Stimulated activated effector memory CD8-positive, alpha-beta T cell treated with anti-CD3 and anti-CD28 coated beads, Interleukin-12 subunit alpha, Interleukin-12 subunit beta, amount 100 ng/mL, for 72 hours (primary cell): ENCODE data around the gene GGN.
A peak's percentile ranks its signal among the peaks of the same experiment; 100 is the strongest.
"Not testable (repeated sequence)": the region's sequence is repeated elsewhere in the genome, so short reads cannot be mapped to it uniquely, and the experiment has no call there.

Experiments
- ATAC-seq: fragments of 150-1000 bp; cut with Tn5 transposase; 2 replicates; pipeline ENCODE4 v1.10.0; 2021
- DNase-seq, 2 donors: peaks; one replicate each; pipeline ENCODE4 v3.0.0; 2021 to 2022; ENCODE audit warnings: low spot score in 2 of 2
- H3K27ac Mint-ChIP-seq: one replicate; pipeline ENCODE4 v1.8.0; 2022; ENCODE audit warnings: mild to moderate bottlenecking, mixed read lengths
- H3K36me3 Mint-ChIP-seq: one replicate; pipeline ENCODE4 v1.8.0; 2022; ENCODE audit warnings: mild to moderate bottlenecking, mixed read lengths
- H3K4me1 Mint-ChIP-seq: one replicate; pipeline ENCODE4 v1.8.0; 2022; ENCODE audit warnings: mixed read lengths
- H3K4me3 Mint-ChIP-seq: one replicate; pipeline ENCODE4 v1.8.0; 2022; ENCODE audit warnings: mild to moderate bottlenecking, mixed read lengths
- H3K9me3 Mint-ChIP-seq: one replicate; pipeline ENCODE4 v1.8.0; 2022; ENCODE audit warnings: mixed read lengths

The GGN gene

GRCh38 chr19:38417544-38418506, 30.0 kb upstream of the GGN start:
- ATAC-seq (peak; percentile 81), DNase-seq (peak; percentile 38 to 70)
- peaks cover 69% of the 10 kb centered on the region for H3K36me3 Mint-ChIP-seq
- H3K27ac Mint-ChIP-seq: peak overlapping the region; percentile 73
- H3K9me3 Mint-ChIP-seq: no peaks in the 10 kb centered on the region
- H3K4me1 Mint-ChIP-seq: peaks cover 34% of the 10 kb centered on the region
- peak overlapping the region; percentile 77 for H3K4me3 Mint-ChIP-seq

- peaks cover 34% of the 10 kb centered on the region for H3K4me1 Mint-ChIP-seq
- peaks cover 76% of the 10 kb centered on the region for H3K36me3 Mint-ChIP-seq
- H3K27ac Mint-ChIP-seq: peak overlapping the region; percentile 73
These were observed 29.3 kb upstream of the GGN start for GRCh38 chr19:38417146-38417543.

GRCh38 chr19:38413416-38413815, 25.6 kb upstream of the GGN start:
- Mint-ChIP-seq H3K4me1 (peaks cover 25% of the 10 kb centered on the region), H3K27ac (no peak overlapping the region), H3K9me3 (no peaks in the 10 kb centered on the region), H3K36me3 (peaks cover 87% of the 10 kb centered on the region), H3K4me3 (no peak overlapping the region)
- DNase-seq (no peak), ATAC-seq (no peak)

More at GRCh38 chr19:38417146-38417543, 29.3 kb upstream of the GGN start:
- no peak for ATAC-seq
- no peak for DNase-seq
- Mint-ChIP-seq H3K9me3 (no peaks in the 10 kb centered on the region), H3K4me3 (peak overlapping the region; percentile 77)

GRCh38 chr19:38412961-38413360, 25.1 kb upstream of the GGN start:
- no peaks in the 10 kb centered on the region for H3K9me3 Mint-ChIP-seq
- H3K27ac Mint-ChIP-seq: no peak overlapping the region
- peaks cover 89% of the 10 kb centered on the region for H3K36me3 Mint-ChIP-seq
- DNase-seq: no peak
- H3K4me3 Mint-ChIP-seq: no peak overlapping the region
- ATAC-seq: no peak
- H3K4me1 Mint-ChIP-seq: peaks cover 20% of the 10 kb centered on the region

GRCh38 chr19:38412491-38412890, 24.7 kb upstream of the GGN start:
- no peaks in the 10 kb centered on the region for H3K9me3 Mint-ChIP-seq
- no peak for ATAC-seq
- no peak overlapping the region for H3K4me3 Mint-ChIP-seq

GRCh38 chr19:38411898-38412297, 24.1 kb upstream of the GGN start:
- not testable (repeated sequence) for DNase-seq, H3K4me3 Mint-ChIP-seq, H3K9me3 Mint-ChIP-seq, ATAC-seq, H3K4me1 Mint-ChIP-seq, H3K27ac Mint-ChIP-seq
- H3K36me3 Mint-ChIP-seq: peaks cover 89% of the 10 kb centered on the region

More at GRCh38 chr19:38412491-38412890, 24.7 kb upstream of the GGN start:
- DNase-seq: no peak
- H3K36me3 Mint-ChIP-seq: peaks cover 89% of the 10 kb centered on the region
- H3K4me1 Mint-ChIP-seq: peaks cover 16% of the 10 kb centered on the region
- no peak overlapping the region for H3K27ac Mint-ChIP-seq

GRCh38 chr19:38411041-38411712, 23.3 kb upstream of the GGN start:
- no peaks in the 10 kb centered on the region for H3K9me3 Mint-ChIP-seq
- H3K36me3 Mint-ChIP-seq: peaks cover 90% of the 10 kb centered on the region
- peaks cover 5% of the 10 kb centered on the region for H3K4me1 Mint-ChIP-seq
- H3K27ac Mint-ChIP-seq: peak overlapping the region; percentile 73
- no peak overlapping the region for H3K4me3 Mint-ChIP-seq
- ATAC-seq (no peak), DNase-seq (no peak)

- not testable (repeated sequence) for H3K9me3 Mint-ChIP-seq, H3K4me1 Mint-ChIP-seq, ATAC-seq, H3K4me3 Mint-ChIP-seq, DNase-seq
- Mint-ChIP-seq H3K27ac (peak overlapping the region; percentile 73), H3K36me3 (peaks cover 93% of the 10 kb centered on the region)
These were observed 22.6 kb upstream of the GGN start for GRCh38 chr19:38410407-38410806.

GRCh38 chr19:38409631-38410133, 21.8 kb upstream of the GGN start:
- DNase-seq: no peak
- Mint-ChIP-seq H3K9me3 (no peaks in the 10 kb centered on the region), H3K4me1 (peaks cover 13% of the 10 kb centered on the region), H3K27ac (peak overlapping the region; percentile 51), H3K36me3 (peaks cover 93% of the 10 kb centered on the region), H3K4me3 (no peak overlapping the region)
- ATAC-seq: no peak

GRCh38 chr19:38405276-38405675, 17.4 kb upstream of the GGN start:
- no peak overlapping the region for H3K27ac Mint-ChIP-seq
- no peak for DNase-seq
- no peaks in the 10 kb centered on the region for H3K9me3 Mint-ChIP-seq
- peaks cover 31% of the 10 kb centered on the region for H3K4me1 Mint-ChIP-seq
- H3K36me3 Mint-ChIP-seq: peaks cover 74% of the 10 kb centered on the region
- ATAC-seq: no peak
- peak overlapping the region; percentile 90 for H3K4me3 Mint-ChIP-seq

GRCh38 chr19:38404858-38405257, 17.0 kb upstream of the GGN start:
- Mint-ChIP-seq H3K4me3 (peak overlapping the region; percentile 90), H3K4me1 (peaks cover 31% of the 10 kb centered on the region), H3K9me3 (no peaks in the 10 kb centered on the region), H3K27ac (peak overlapping the region; percentile 94), H3K36me3 (peaks cover 70% of the 10 kb centered on the region)
- DNase-seq (no peak), ATAC-seq (no peak)

GRCh38 chr19:38402967-38403674, 15.3 kb upstream of the GGN start, which contains the start of gene FAM98C:
FAM98C (plus strand) TSS chr19:38403093; CDS start chr19:38403154, 61 bp downstream.
- H3K9me3 Mint-ChIP-seq: no peaks in the 10 kb centered on the region
- peak; percentile 98 to 99 for DNase-seq
- peaks cover 53% of the 10 kb centered on the region for H3K36me3 Mint-ChIP-seq
- peak within 1 kb of the TSS; percentile 94 for H3K27ac Mint-ChIP-seq
- H3K4me3 Mint-ChIP-seq: peak within 1 kb of the TSS; percentile 90
- H3K4me1 Mint-ChIP-seq: peaks cover 31% of the 10 kb centered on the region
- ATAC-seq: peak; percentile 97

- ATAC-seq: no peak
- H3K4me3 Mint-ChIP-seq: peak overlapping the region; percentile 90
- H3K4me1 Mint-ChIP-seq: peaks cover 31% of the 10 kb centered on the region
- H3K36me3 Mint-ChIP-seq: peaks cover 48% of the 10 kb centered on the region
- no peaks in the 10 kb centered on the region for H3K9me3 Mint-ChIP-seq
- peak overlapping the region; percentile 94 for H3K27ac Mint-ChIP-seq
- DNase-seq: no peak
These were observed 14.8 kb upstream of the GGN start for GRCh38 chr19:38402623-38402966.

- H3K4me3 Mint-ChIP-seq: peak overlapping the region; percentile 55
- ATAC-seq: no peak
- no peaks in the 10 kb centered on the region for H3K9me3 Mint-ChIP-seq
- peaks cover 33% of the 10 kb centered on the region for H3K36me3 Mint-ChIP-seq
- H3K4me1 Mint-ChIP-seq: peaks cover 44% of the 10 kb centered on the region
- H3K27ac Mint-ChIP-seq: no peak overlapping the region
- no peak for DNase-seq
These were observed 13.3 kb upstream of the GGN start for GRCh38 chr19:38401148-38401547.

- H3K4me1 Mint-ChIP-seq: peaks cover 43% of the 10 kb centered on the region
- H3K27ac Mint-ChIP-seq: no peak overlapping the region
- no peak overlapping the region for H3K4me3 Mint-ChIP-seq
- DNase-seq: no peak
- no peak for ATAC-seq
- no peaks in the 10 kb centered on the region for H3K9me3 Mint-ChIP-seq
- peaks cover 25% of the 10 kb centered on the region for H3K36me3 Mint-ChIP-seq
These were observed 12.5 kb upstream of the GGN start for GRCh38 chr19:38400361-38400760.
